ENCODE measurements around the gene AGBL4. TPM values are rescaled to one million over a fixed set of nuclear protein-coding genes. Genes with fewer than 3 reads are reported as not detected.

The AGBL4 gene
- total RNA-seq, 2 donors from 2014 or later, result 0.40 to 5.5 TPM

DNA sequence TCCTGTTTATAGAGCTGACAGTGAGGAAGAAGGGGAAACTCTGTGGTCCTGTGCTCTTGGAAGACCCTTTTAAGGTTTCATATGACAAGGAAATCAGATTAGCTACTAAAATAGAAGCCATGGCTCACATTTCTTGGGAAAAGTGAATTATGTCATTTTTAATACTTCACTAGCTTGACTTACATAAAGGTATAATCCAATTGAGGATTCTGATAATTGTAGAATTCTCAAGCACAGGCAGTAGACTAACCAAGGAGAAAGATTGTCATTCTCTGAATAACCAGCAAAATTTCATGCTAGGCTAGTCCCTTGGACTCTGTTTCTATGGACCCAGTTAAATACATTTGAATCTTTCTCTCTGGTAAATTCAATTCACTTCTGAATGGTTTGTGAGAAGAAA lies 634.1 kb downstream of the AGBL4 start:
- Mint-ChIP-seq H3K4me3 (no peak overlapping the region), H3K9me3 (peaks cover 77% of the 10 kb centered on the region), H3K36me3 (ENCODE audit: low read depth) (no peaks in the 10 kb centered on the region), H3K4me1 (no peaks in the 10 kb centered on the region), H3K27ac (no peak overlapping the region), H3K27me3 (ENCODE audit: insufficient read depth) (no peaks in the 10 kb centered on the region)
- Histone ChIP-seq H3K27me3 (ENCODE audit: control insufficient read depth, insufficient read depth, low read length, poor library complexity, severe bottlenecking) (no peaks in the 10 kb centered on the region), H3K36me3 (ENCODE audit: control insufficient read depth, insufficient read depth, low read length) (no peaks in the 10 kb centered on the region), H3K9ac (ENCODE audit: extremely low read depth, low read length, poor library complexity, severe bottlenecking) (no peak overlapping the region), H3K4me1 (ENCODE audit: control insufficient read depth, insufficient read depth, low read length) (no peaks in the 10 kb centered on the region), H3K27ac (ENCODE audit: low read depth, low read length) (no peak overlapping the region), H3K9me3 (ENCODE audit: control insufficient read depth, low read length) (peaks cover 88% of the 10 kb centered on the region), H3K4me3 (ENCODE audit: low read length) (no peak overlapping the region)
- TF ChIP-seq, protein P1, sequence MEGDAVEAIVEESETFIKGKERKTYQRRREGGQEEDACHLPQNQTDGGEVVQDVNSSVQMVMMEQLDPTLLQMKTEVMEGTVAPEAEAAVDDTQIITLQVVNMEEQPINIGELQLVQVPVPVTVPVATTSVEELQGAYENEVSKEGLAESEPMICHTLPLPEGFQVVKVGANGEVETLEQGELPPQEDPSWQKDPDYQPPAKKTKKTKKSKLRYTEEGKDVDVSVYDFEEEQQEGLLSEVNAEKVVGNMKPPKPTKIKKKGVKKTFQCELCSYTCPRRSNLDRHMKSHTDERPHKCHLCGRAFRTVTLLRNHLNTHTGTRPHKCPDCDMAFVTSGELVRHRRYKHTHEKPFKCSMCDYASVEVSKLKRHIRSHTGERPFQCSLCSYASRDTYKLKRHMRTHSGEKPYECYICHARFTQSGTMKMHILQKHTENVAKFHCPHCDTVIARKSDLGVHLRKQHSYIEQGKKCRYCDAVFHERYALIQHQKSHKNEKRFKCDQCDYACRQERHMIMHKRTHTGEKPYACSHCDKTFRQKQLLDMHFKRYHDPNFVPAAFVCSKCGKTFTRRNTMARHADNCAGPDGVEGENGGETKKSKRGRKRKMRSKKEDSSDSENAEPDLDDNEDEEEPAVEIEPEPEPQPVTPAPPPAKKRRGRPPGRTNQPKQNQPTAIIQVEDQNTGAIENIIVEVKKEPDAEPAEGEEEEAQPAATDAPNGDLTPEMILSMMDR (conservative IDR thresholded peaks at IDR 0.05), result no peak
- DNase-seq, result no peak

DNA sequence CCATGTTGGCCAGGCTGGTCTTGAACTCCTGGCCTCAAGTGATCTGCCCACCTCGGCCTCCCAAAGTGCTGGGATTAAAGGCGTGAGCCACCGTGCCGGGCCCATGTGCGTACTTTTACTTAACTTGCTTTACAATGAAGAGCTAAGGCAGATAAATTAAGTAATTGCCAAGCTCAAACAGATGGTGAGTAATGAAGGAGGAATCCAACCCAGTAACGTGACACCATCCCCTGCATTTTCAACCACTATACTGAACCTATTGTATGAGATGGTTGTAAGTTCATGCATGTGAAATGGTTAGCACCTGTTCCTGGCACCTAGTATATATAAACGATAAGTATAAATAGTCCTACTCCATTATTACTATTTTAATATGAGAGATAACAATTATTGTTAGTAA lies 659.1 kb downstream of the AGBL4 start:
- Histone ChIP-seq H3K9ac (ENCODE audit: extremely low read depth, low read length, poor library complexity, severe bottlenecking) (no peak overlapping the region), H3K27me3 (ENCODE audit: control insufficient read depth, insufficient read depth, low read length, poor library complexity, severe bottlenecking) (no peaks in the 10 kb centered on the region), H3K9me3 (ENCODE audit: control insufficient read depth, low read length) (peaks cover 88% of the 10 kb centered on the region), H3K4me3 (ENCODE audit: low read length) (no peak overlapping the region), H3K27ac (ENCODE audit: low read depth, low read length) (no peak overlapping the region), H3K4me1 (ENCODE audit: control insufficient read depth, insufficient read depth, low read length) (no peaks in the 10 kb centered on the region), H3K36me3 (ENCODE audit: control insufficient read depth, insufficient read depth, low read length) (no peaks in the 10 kb centered on the region)
- TF ChIP-seq, protein P1 (conservative IDR thresholded peaks at IDR 0.05), result no peak
- DNase-seq, result peak; percentile 43
- H3K4me1 Mint-ChIP-seq, result no peaks in the 10 kb centered on the region
- peaks cover 75% of the 10 kb centered on the region for H3K9me3 Mint-ChIP-seq
- H3K36me3 Mint-ChIP-seq (ENCODE audit: low read depth), result no peaks in the 10 kb centered on the region
- whole genome bisulfite sequencing, 2 experiments (ENCODE audit: insufficient coverage in 1 of 2, insufficient read length in 1 of 2), result 78% methylated on average over 5 of the region's 7 CpGs; no CpG with 5 or more reads in 1 of the 2 experiments
- no peak overlapping the region for H3K27ac Mint-ChIP-seq
- H3K4me3 Mint-ChIP-seq, result no peak overlapping the region
- no peaks in the 10 kb centered on the region for H3K27me3 Mint-ChIP-seq (ENCODE audit: insufficient read depth)

DNA sequence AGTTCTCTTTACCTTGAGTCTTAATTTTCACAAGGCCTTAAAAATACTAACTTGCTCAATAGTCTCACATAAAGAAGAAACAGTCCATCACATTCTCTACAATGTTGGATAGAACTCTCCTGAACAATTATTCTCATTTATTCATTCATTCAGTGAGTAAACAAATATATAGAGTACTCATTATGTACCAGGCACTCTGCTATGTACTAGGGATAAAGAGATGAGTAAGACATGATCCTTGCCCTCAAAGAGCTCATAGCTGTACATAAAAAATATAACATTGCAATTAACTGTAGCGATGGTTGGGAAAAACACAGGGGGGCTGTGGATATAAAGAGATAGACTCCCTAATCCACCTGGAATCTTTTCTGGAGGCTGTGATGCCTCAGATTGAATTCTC lies 660.1 kb downstream of the AGBL4 start:
- H3K36me3 Mint-ChIP-seq (ENCODE audit: low read depth), result no peaks in the 10 kb centered on the region

More for the DNA sequence above, 660.1 kb downstream of the AGBL4 start:
- Histone ChIP-seq H3K9ac (ENCODE audit: extremely low read depth, low read length, poor library complexity, severe bottlenecking) (no peak overlapping the region), H3K27ac (ENCODE audit: low read depth, low read length) (no peak overlapping the region), H3K36me3 (ENCODE audit: control insufficient read depth, insufficient read depth, low read length) (no peaks in the 10 kb centered on the region), H3K9me3 (ENCODE audit: control insufficient read depth, low read length) (peaks cover 88% of the 10 kb centered on the region), H3K27me3 (ENCODE audit: control insufficient read depth, insufficient read depth, low read length, poor library complexity, severe bottlenecking) (no peaks in the 10 kb centered on the region), H3K4me3 (ENCODE audit: low read length) (no peak overlapping the region), H3K4me1 (ENCODE audit: control insufficient read depth, insufficient read depth, low read length) (no peaks in the 10 kb centered on the region)
- no peak for DNase-seq
- Mint-ChIP-seq H3K9me3 (peaks cover 71% of the 10 kb centered on the region), H3K4me3 (no peak overlapping the region), H3K27ac (no peak overlapping the region), H3K4me1 (no peaks in the 10 kb centered on the region), H3K27me3 (ENCODE audit: insufficient read depth) (no peaks in the 10 kb centered on the region)
- 0% methylated on average over 1 of the region's 1 CpG; no CpG with 5 or more reads in 1 of the 2 experiments for WGBS, 2 experiments (ENCODE audit: insufficient coverage in 1 of 2, insufficient read length in 1 of 2)
- TF ChIP-seq, protein P1 (conservative IDR thresholded peaks at IDR 0.05), result no peak
